RKO (cell line): Measurements from ENCODE around the gene CASP2.
A peak's percentile ranks its signal among the peaks of the same experiment; 100 is the strongest.

Experiments used
- DNase-seq: peaks from one replicate; pipeline ENCODE4 v3.0.0-alpha.2; 2016; ENCODE audit warnings: low spot score

CASP2 gene

GRCh38 chr7:143299346-143299745, 11.2 kb downstream of the CASP2 start:
- peak; percentile 67 for DNase-seq

- DNase-seq: peak; percentile 23
These were observed 11.7 kb downstream of the CASP2 start for GRCh38 chr7:143299840-143300239.

- no peak for DNase-seq
These were observed 13.1 kb downstream of the CASP2 start for GRCh38 chr7:143300959-143301935.

GRCh38 chr7:143303733-143304132, 15.6 kb downstream of the CASP2 start:
- DNase-seq: no peak

GRCh38 chr7:143304938-143305337, 16.8 kb downstream of the CASP2 start:
- no peak for DNase-seq

DNA sequence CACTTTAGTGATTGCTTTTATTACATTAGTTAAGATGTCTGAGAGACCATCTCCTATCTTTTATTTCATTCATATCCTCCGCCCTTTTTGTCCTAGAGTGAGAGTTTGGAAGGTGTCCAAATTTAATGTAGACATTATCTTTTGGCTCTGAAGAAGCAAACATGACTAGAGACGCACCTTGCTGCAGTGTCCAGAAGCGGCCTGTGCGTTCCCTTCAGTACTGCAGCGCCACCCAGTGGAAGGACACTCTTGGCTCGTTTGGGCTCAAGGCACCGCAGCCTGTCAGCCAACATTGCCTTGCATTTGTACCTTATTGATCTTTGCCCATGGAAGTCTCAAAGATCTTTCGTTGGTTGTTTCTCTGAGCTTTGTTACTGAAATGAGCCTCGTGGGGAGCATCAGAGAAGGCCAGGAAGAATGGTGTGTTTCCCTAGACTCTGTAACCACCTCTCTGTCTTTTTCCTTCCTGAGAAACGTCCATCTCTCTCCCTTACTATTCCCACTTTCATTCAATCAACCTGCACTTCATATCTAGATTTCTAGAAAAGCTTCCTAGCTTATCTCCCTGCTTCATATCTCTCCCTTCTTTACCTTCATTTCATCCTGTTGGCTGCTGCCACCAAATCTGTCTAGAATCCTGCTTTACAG, 17.4 kb downstream of the CASP2 start:
- DNase-seq: peak; percentile 59

GRCh38 chr7:143308632-143309031, 20.5 kb downstream of the CASP2 start:
- DNase-seq: no peak

DNA sequence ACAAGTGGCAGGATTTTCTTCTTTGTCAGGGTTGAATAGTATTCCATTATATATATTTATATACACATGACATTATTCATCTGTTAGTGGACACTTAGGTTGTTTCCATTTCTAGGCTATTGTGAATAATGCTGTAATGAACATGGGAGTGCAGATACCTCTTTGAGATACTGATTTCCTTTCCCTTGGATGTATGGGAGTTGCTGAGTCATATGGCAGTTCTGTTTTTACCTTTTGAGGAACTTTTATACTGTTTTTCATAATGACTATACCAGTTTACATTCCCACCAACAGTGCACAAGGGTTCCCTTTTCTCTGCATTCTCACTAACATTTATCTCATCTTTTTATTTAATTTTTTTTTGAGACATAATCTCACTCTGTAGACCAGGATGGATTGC, 26.0 kb downstream of the CASP2 start:
- DNase-seq: no peak

GRCh38 chr7:143315776-143316175, 27.6 kb downstream of the CASP2 start, which contains the start of gene CLCN1:
Gene CLCN1, plus strand, starts transcription at chr7:143316111. Its CDS starts 102 bp downstream, at chr7:143316213.
- DNase-seq: no peak

DNA sequence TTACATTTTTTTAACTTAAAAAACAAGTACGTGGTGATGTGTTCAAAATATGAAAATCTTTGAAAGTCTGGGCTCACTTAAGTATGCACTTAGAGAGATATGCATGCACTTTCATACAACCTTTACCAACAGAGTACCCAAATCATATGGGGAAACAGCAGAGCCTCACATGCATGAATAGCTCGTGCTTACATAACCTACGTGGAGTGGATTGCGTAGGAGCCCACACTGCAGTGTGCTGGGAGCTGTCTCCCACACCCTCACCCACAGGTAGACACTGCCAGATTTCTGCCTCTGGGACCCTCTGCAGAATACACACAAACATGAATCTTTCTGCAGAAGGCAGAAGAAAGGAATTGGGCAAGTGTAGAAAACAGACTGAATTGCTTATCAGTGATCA, 28.3 kb downstream of the CASP2 start:
- no peak for DNase-seq

- DNase-seq: no peak
These were observed 30.5 kb downstream of the CASP2 start for GRCh38 chr7:143318661-143319060.

- no peak for DNase-seq
These were observed 32.5 kb downstream of the CASP2 start for GRCh38 chr7:143320620-143321019.

- DNase-seq: no peak
These were observed 33.1 kb downstream of the CASP2 start for GRCh38 chr7:143321242-143321641.

- peak; percentile 21 for DNase-seq
These were observed 33.6 kb downstream of the CASP2 start for GRCh38 chr7:143321734-143322133.

- DNase-seq: no peak
These were observed 34.8 kb downstream of the CASP2 start for GRCh38 chr7:143322760-143323633.

DNA sequence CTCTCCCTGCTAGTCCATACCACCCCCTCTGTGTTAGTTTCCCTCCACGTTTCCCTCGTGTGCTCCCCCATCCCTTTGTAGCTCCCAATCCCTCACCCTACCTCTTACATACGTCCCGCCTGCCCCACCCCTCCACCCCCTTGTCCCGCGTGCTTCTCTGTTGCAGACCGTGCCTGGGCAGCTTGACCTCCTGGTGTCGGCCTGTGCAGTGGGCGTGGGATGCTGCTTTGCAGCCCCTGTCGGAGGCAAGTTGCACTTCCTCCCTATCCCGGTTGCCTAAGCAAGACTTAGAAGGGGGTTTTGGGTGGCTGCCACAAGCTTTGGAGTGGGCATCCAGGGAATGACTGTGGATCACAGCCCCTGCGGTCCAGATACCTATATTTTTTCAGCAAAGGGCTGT, 35.5 kb downstream of the CASP2 start:
- no peak for DNase-seq

DNA sequence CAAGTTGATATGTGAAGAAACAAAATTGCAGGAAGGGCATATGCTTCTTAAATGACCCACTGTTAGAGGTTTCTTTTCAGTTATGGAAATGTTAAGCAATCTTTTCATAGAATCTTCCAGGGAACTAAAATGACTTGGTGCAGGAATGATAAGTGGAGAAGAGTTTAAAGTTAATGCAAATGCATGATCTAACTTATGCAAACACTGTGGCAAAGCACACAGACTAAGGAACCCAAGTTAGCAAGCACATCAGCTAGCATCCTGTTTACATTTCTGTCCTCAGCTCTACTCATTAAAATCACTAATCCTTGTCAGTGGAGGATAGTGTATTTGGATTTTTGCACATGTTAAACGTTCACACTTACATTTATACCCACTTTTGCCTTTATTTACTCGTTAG, 37.1 kb downstream of the CASP2 start:
- DNase-seq: no peak

DNA sequence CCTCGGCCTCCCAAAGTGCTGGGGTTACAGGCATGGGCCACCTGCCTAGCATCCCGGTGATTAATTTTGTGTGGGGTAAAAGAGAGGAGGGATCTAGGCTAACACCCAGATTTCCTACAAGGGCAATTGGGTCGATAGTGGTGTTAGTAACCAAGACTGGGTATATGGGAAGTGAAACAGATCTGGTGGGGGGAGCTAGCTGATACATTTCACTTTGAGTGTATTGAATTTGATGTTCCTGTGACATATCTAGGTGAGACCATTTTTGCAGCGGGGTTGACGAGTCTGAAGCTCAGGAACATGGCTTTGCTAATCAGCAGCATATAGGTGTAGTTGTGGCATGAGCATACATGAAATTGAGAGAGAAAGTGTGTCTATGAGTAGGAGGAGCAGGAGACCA, 39.8 kb downstream of the CASP2 start:
- no peak for DNase-seq

GRCh38 chr7:143329471-143330170, 41.5 kb downstream of the CASP2 start:
- DNase-seq: no peak

GRCh38 chr7:143331179-143331801, 43.1 kb downstream of the CASP2 start:
- peak; percentile 70 for DNase-seq

DNA sequence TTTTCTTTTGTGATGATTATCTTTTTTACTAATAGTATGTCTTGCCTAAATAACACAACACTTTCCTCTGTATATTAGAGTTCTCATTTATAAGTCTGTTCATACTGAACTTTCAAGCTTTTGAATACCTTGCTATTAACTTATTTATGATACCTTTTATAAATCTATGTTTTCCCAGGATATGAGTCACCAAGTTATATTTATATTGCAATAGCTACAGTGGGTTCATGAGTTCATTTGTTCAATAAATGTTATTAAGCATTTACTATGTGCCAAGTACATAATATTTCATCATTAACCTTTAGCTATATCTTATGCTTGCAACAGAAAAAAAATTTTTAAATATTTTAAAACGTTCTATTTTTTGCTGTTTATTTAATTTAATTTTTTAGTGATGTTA, 46.1 kb downstream of the CASP2 start:
- DNase-seq: no peak
